NCI-H2227 treated with DMSO at 0.1 percent for 48 hours (cell line): Measurements from ENCODE around the gene EDC3.

Experiments used
- DNase-seq: peaks from one replicate; lab custom pipeline; 2025; lab: John Stamatoyannopoulos, UW

The EDC3 gene

GRCh38 chr15:74626336-74626735 lies 69.5 kb downstream of the EDC3 start:
- no peak for DNase-seq

GRCh38 chr15:74625693-74626092 lies 70.1 kb downstream of the EDC3 start:
- DNase-seq: no peak

- DNase-seq: no peak
Observed at GRCh38 chr15:74624020-74624602, 71.7 kb downstream of the EDC3 start.

GRCh38 chr15:74622758-74623157 lies 73.1 kb downstream of the EDC3 start:
- DNase-seq: no peak

GRCh38 chr15:74621936-74622335 lies 73.9 kb downstream of the EDC3 start:
- no peak for DNase-seq

GRCh38 chr15:74621546-74621920 lies 74.3 kb downstream of the EDC3 start:
- DNase-seq: no peak

GRCh38 chr15:74620636-74621545 lies 74.9 kb downstream of the EDC3 start:
- no peak for DNase-seq

- no peak for DNase-seq
Observed at GRCh38 chr15:74619916-74620635, 75.7 kb downstream of the EDC3 start.

- no peak for DNase-seq
Observed at GRCh38 chr15:74618841-74619596, 76.8 kb downstream of the EDC3 start.

- no peak for DNase-seq
Observed at GRCh38 chr15:74616996-74617395, 78.8 kb downstream of the EDC3 start.

- peak; percentile 3 for DNase-seq
Observed at GRCh38 chr15:74616366-74616939, 79.4 kb downstream of the EDC3 start.

GRCh38 chr15:74615508-74616365 lies 80.1 kb downstream of the EDC3 start, which contains the start of gene CLK3:
Gene CLK3 (plus strand): TSS chr15:74615836. CDS start chr15:74619197, 3,361 bp downstream.
- peak; percentile 82 for DNase-seq

- DNase-seq: peak; percentile 43
Observed at GRCh38 chr15:74614744-74615507, 80.9 kb downstream of the EDC3 start.

- DNase-seq: peak; percentile 62
Observed at GRCh38 chr15:74613953-74614743, 81.7 kb downstream of the EDC3 start.

GRCh38 chr15:74613089-74613952 lies 82.5 kb downstream of the EDC3 start:
- no peak for DNase-seq

GRCh38 chr15:74612677-74613076 lies 83.1 kb downstream of the EDC3 start:
- no peak for DNase-seq

- no peak for DNase-seq
Observed at GRCh38 chr15:74611834-74612233, 84.0 kb downstream of the EDC3 start.

- no peak for DNase-seq
Observed at GRCh38 chr15:74611341-74611740, 84.5 kb downstream of the EDC3 start.
